Astrocyte (in vitro differentiated cells and primary cell): Measurements from ENCODE around the gene LAMA5.

Source experiments
- EZH2 ChIP-seq: IDR thresholded peaks from 2 replicates; pipeline ENCODE4 v1.6.1; 2012; ENCODE audit warnings: mild to moderate bottlenecking, low read length, inconsistent platforms; ENCODE audit not compliant: insufficient read depth
- TF ChIP-seq, protein P1 (sequence below): IDR thresholded peaks from 2 replicates; pipeline ENCODE4 v1.5.1; 2011; ENCODE audit warnings: low read depth, mild to moderate bottlenecking, inconsistent platforms, low read length, moderate library complexity; ENCODE audit not compliant: insufficient read depth

DNA sequence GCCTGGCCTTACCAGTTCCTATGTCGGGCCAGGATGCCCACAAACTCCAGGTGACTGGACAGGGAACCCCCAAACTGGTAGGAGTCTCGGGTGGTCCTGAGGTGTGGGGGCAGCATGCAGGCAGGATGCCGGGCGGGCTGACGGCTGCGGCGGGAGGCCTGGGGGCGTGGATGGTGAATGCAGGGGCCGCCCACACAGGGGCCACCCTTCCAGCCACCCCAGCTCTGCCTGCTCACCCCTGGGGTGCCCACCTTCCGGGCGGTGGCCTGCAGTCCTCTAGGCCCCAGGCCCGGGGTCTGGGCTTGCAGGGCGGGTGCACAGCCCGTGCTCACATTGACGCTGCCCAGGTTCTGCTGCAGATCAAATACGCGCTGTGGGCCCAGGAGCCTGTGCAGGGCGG is 56.0 kb downstream of the LAMA5 start:
- TF ChIP-seq, protein P1, sequence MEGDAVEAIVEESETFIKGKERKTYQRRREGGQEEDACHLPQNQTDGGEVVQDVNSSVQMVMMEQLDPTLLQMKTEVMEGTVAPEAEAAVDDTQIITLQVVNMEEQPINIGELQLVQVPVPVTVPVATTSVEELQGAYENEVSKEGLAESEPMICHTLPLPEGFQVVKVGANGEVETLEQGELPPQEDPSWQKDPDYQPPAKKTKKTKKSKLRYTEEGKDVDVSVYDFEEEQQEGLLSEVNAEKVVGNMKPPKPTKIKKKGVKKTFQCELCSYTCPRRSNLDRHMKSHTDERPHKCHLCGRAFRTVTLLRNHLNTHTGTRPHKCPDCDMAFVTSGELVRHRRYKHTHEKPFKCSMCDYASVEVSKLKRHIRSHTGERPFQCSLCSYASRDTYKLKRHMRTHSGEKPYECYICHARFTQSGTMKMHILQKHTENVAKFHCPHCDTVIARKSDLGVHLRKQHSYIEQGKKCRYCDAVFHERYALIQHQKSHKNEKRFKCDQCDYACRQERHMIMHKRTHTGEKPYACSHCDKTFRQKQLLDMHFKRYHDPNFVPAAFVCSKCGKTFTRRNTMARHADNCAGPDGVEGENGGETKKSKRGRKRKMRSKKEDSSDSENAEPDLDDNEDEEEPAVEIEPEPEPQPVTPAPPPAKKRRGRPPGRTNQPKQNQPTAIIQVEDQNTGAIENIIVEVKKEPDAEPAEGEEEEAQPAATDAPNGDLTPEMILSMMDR: no peak
- TF ChIP-seq EZH2: no peak
